ENCODE results near the gene ADCY7. TPM values are rescaled to one million over a fixed set of nuclear protein-coding genes. Genes with fewer than 3 reads are reported as not detected.

Gene ADCY7
- total RNA-seq, 1 experiment from 2014 or later: 5.5 TPM

GRCh38 chr16:50315346-50315997 is 49.1 kb downstream of the ADCY7 start:
- TF ChIP-seq EZH2 (IDR thresholded peaks at IDR 0.05; ENCODE audit: borderline replicate concordance, low read depth, low read length, poor library complexity, severe bottlenecking) (no peak), CTCF (conservative IDR thresholded peaks at IDR 0.05; ENCODE audit: low read depth, low read length) (no peak)
- Histone ChIP-seq H3K4me3 (ENCODE audit: low read depth, low read length, poor library complexity, severe bottlenecking) (no peak overlapping the region), H3K9me3 (ENCODE audit: low read depth, low read length, poor library complexity, severe bottlenecking) (no peaks in the 10 kb centered on the region), H3K36me3 (ENCODE audit: insufficient read depth, low read length, poor library complexity, severe bottlenecking) (peaks cover 49% of the 10 kb centered on the region), H3K27ac (ENCODE audit: low read depth, low read length, poor library complexity, severe bottlenecking) (no peak overlapping the region), H3K4me1 (ENCODE audit: insufficient read depth, low read length, poor library complexity, severe bottlenecking) (no peaks in the 10 kb centered on the region), H3K27me3 (replicated peaks; ENCODE audit: insufficient read depth, low read depth, low read length, poor library complexity) (no peaks in the 10 kb centered on the region)
- intact Hi-C loops (cut with micrococcal nuclease; ENCODE audit: unreplicated experiment): no loop called here
- no peak for DNase-seq (ENCODE audit: low spot score)
- ChIA-PET POLR2A (ENCODE audit: low non-redundant PET) (no interaction called here), CTCF (interaction anchor here (1.2 kb wide), 1 partner anchor 39 kb away, joined by 5 read pairs; no protein-coding TSS in a partner anchor)
- BruUV-seq (replicated peaks): no TSS peak

GRCh38 chr16:50316102-50316847 is 49.9 kb downstream of the ADCY7 start:
- no peak overlapping the region for H3K27ac ChIP-seq (ENCODE audit: low read depth, low read length, poor library complexity, severe bottlenecking)
- H3K4me1 ChIP-seq (ENCODE audit: insufficient read depth, low read length, poor library complexity, severe bottlenecking): no peaks in the 10 kb centered on the region
- peaks cover 57% of the 10 kb centered on the region for H3K36me3 ChIP-seq (ENCODE audit: insufficient read depth, low read length, poor library complexity, severe bottlenecking)
- H3K4me3 ChIP-seq (ENCODE audit: low read depth, low read length, poor library complexity, severe bottlenecking): no peak overlapping the region
- BruUV-seq (replicated peaks): no TSS peak
- no peaks in the 10 kb centered on the region for H3K9me3 ChIP-seq (ENCODE audit: low read depth, low read length, poor library complexity, severe bottlenecking)
- ChIA-PET POLR2A (ENCODE audit: low non-redundant PET) (no interaction called here), CTCF (no interaction called here)
- intact Hi-C loops (cut with micrococcal nuclease; ENCODE audit: unreplicated experiment): no loop called here
- no peak for DNase-seq (ENCODE audit: low spot score)
- TF ChIP-seq EZH2 (IDR thresholded peaks at IDR 0.05; ENCODE audit: borderline replicate concordance, low read depth, low read length, poor library complexity, severe bottlenecking): no peak
- no peak for TF ChIP-seq CTCF (conservative IDR thresholded peaks at IDR 0.05; ENCODE audit: low read depth, low read length)
- H3K27me3 ChIP-seq (replicated peaks; ENCODE audit: insufficient read depth, low read depth, low read length, poor library complexity): no peaks in the 10 kb centered on the region

- Histone ChIP-seq H3K9me3 (ENCODE audit: low read depth, low read length, poor library complexity, severe bottlenecking) (no peaks in the 10 kb centered on the region), H3K36me3 (ENCODE audit: insufficient read depth, low read length, poor library complexity, severe bottlenecking) (peaks cover 63% of the 10 kb centered on the region), H3K4me3 (ENCODE audit: low read depth, low read length, poor library complexity, severe bottlenecking) (no peak overlapping the region), H3K4me1 (ENCODE audit: insufficient read depth, low read length, poor library complexity, severe bottlenecking) (no peaks in the 10 kb centered on the region), H3K27me3 (replicated peaks; ENCODE audit: insufficient read depth, low read depth, low read length, poor library complexity) (no peaks in the 10 kb centered on the region), H3K27ac (ENCODE audit: low read depth, low read length, poor library complexity, severe bottlenecking) (no peak overlapping the region)
- ChIA-PET POLR2A (ENCODE audit: low non-redundant PET) (no interaction called here), CTCF (no interaction called here)
- intact Hi-C loops (cut with micrococcal nuclease; ENCODE audit: unreplicated experiment): no loop called here
- DNase-seq (ENCODE audit: low spot score): no peak
- TF ChIP-seq EZH2 (IDR thresholded peaks at IDR 0.05; ENCODE audit: borderline replicate concordance, low read depth, low read length, poor library complexity, severe bottlenecking): no peak
- no peak for TF ChIP-seq CTCF (conservative IDR thresholded peaks at IDR 0.05; ENCODE audit: low read depth, low read length)
- BruUV-seq (replicated peaks): no TSS peak
These were observed 50.7 kb downstream of the ADCY7 start for GRCh38 chr16:50316848-50317630.
